NCI-H187 treated with DMSO at 0.1 percent for 48 hours (cell line): ENCODE measurements around the gene LEFTY2.
A peak's percentile ranks its signal among the peaks of the same experiment; 100 is the strongest.
"Not testable (repeated sequence)": the region's sequence is repeated elsewhere in the genome, so short reads cannot be mapped to it uniquely, and the experiment has no call there.

Experiments used
- DNase-seq: peaks from one replicate; lab custom pipeline; 2025; lab: John Stamatoyannopoulos, UW

The LEFTY2 gene

GRCh38 chr1:225929462-225929861, 11.6 kb downstream of the LEFTY2 start:
- DNase-seq: not testable (repeated sequence)

GRCh38 chr1:225928186-225929175, 12.5 kb downstream of the LEFTY2 start:
- DNase-seq: no peak

- no peak for DNase-seq
These were observed 14.4 kb downstream of the LEFTY2 start for GRCh38 chr1:225926551-225927113.

- peak; percentile 10 for DNase-seq
These were observed 17.1 kb downstream of the LEFTY2 start, which contains the start of gene PYCR2 for GRCh38 chr1:225923692-225924555. PYCR2 (minus strand) TSS chr1:225924250; CDS start chr1:225924110, 140 bp downstream.

GRCh38 chr1:225923381-225923691, 17.7 kb downstream of the LEFTY2 start:
- no peak for DNase-seq

GRCh38 chr1:225921734-225922709, 19.0 kb downstream of the LEFTY2 start:
- no peak for DNase-seq

- DNase-seq: no peak
These were observed 21.1 kb downstream of the LEFTY2 start for GRCh38 chr1:225919906-225920305.

GRCh38 chr1:225918280-225918679, 22.7 kb downstream of the LEFTY2 start:
- DNase-seq: no peak

- DNase-seq: no peak
These were observed 23.5 kb downstream of the LEFTY2 start for GRCh38 chr1:225917536-225917935.

GRCh38 chr1:225917101-225917500, 23.9 kb downstream of the LEFTY2 start:
- DNase-seq: no peak

- DNase-seq: no peak
These were observed 25.5 kb downstream of the LEFTY2 start for GRCh38 chr1:225915538-225915991.

- no peak for DNase-seq
These were observed 26.1 kb downstream of the LEFTY2 start for GRCh38 chr1:225914947-225915346.

GRCh38 chr1:225914391-225914790, 26.6 kb downstream of the LEFTY2 start:
- DNase-seq: no peak

GRCh38 chr1:225911191-225912130, 29.6 kb downstream of the LEFTY2 start:
- DNase-seq: no peak

- DNase-seq: no peak
These were observed 31.5 kb downstream of the LEFTY2 start for GRCh38 chr1:225909477-225909876.

- no peak for DNase-seq
These were observed 32.2 kb downstream of the LEFTY2 start for GRCh38 chr1:225908773-225909172.

- no peak for DNase-seq
These were observed 32.9 kb downstream of the LEFTY2 start for GRCh38 chr1:225908013-225908640.

- DNase-seq: no peak
These were observed 33.7 kb downstream of the LEFTY2 start for GRCh38 chr1:225907341-225907740.

GRCh38 chr1:225906467-225906866, 34.6 kb downstream of the LEFTY2 start:
- no peak for DNase-seq
